Activated CD4-positive, alpha-beta T cell treated with anti-CD3 and anti-CD28 coated beads, Interleukin-2, amount 10 ng/mL, durations not matched to agents 24 days and 14 days (primary cell): Measurements from ENCODE around the gene ACSL1. TPM values are rescaled to one million over a fixed set of nuclear protein-coding genes. Genes with fewer than 3 reads are reported as not detected.
"Not testable (repeated sequence)": the region's sequence is repeated elsewhere in the genome, so short reads cannot be mapped to it uniquely, and the experiment has no call there.

Experiments used
- DNase-seq: peaks from one replicate; pipeline ENCODE4 v3.0.0; 2022
- H3K27ac Mint-ChIP-seq: one replicate; pipeline ENCODE4 v1.8.0; 2022; ENCODE audit warnings: mild to moderate bottlenecking, mixed read lengths
- H3K27me3 Mint-ChIP-seq: one replicate; pipeline ENCODE4 v1.8.0; 2022; ENCODE audit warnings: mixed read lengths
- H3K36me3 Mint-ChIP-seq: one replicate; pipeline ENCODE4 v1.8.0; 2022; ENCODE audit warnings: low read depth, mild to moderate bottlenecking, mixed read lengths
- H3K4me1 Mint-ChIP-seq: one replicate; pipeline ENCODE4 v1.8.0; 2021; ENCODE audit warnings: mixed read lengths
- H3K4me3 Mint-ChIP-seq: one replicate; pipeline ENCODE4 v1.8.0; 2022; ENCODE audit warnings: mild to moderate bottlenecking, moderate library complexity, mixed read lengths
- H3K9me3 Mint-ChIP-seq: one replicate; pipeline ENCODE4 v1.8.0; 2021; ENCODE audit warnings: mixed read lengths
- intact Hi-C: fragments of 100-400 bp; cut with micrococcal nuclease; formaldehyde crosslinking; loops from one replicate; pipeline ENCODE4 v1.15.1; 2023
- total RNA-seq: library from RNA; stranded (reverse); gene quantifications from 2 replicates; pipeline ENCODE4 v1.2.3, GENCODE V29; 2022

ACSL1 gene
- total RNA-seq, 1 donor from 2014 or later, result 41.7 TPM

- H3K27ac Mint-ChIP-seq, result no peak overlapping the region
- intact Hi-C loops, result no loop called here
- H3K9me3 Mint-ChIP-seq, result peaks cover 3% of the 10 kb centered on the region
- H3K27me3 Mint-ChIP-seq, result no peaks in the 10 kb centered on the region
- peaks cover 14% of the 10 kb centered on the region for H3K4me1 Mint-ChIP-seq
- no peak overlapping the region for H3K4me3 Mint-ChIP-seq
- DNase-seq, result no peak
- peaks cover 45% of the 10 kb centered on the region for H3K36me3 Mint-ChIP-seq
Observed at GRCh38 chr4:184782731-184783373, 42.9 kb downstream of the ACSL1 start.

GRCh38 chr4:184779160-184779559 lies 46.6 kb downstream of the ACSL1 start:
- H3K4me3 Mint-ChIP-seq, intact Hi-C loops, DNase-seq, H3K27ac Mint-ChIP-seq, H3K9me3 Mint-ChIP-seq, H3K27me3 Mint-ChIP-seq: not testable (repeated sequence)
- Mint-ChIP-seq H3K36me3 (peaks cover 32% of the 10 kb centered on the region), H3K4me1 (peaks cover 11% of the 10 kb centered on the region)

GRCh38 chr4:184778325-184778724 lies 47.4 kb downstream of the ACSL1 start:
- Mint-ChIP-seq H3K9me3 (peaks cover 3% of the 10 kb centered on the region), H3K36me3 (peaks cover 28% of the 10 kb centered on the region), H3K27ac (no peak overlapping the region), H3K4me1 (peaks cover 8% of the 10 kb centered on the region), H3K27me3 (no peaks in the 10 kb centered on the region), H3K4me3 (no peak overlapping the region)
- intact Hi-C loops, result no loop called here
- no peak for DNase-seq

DNA sequence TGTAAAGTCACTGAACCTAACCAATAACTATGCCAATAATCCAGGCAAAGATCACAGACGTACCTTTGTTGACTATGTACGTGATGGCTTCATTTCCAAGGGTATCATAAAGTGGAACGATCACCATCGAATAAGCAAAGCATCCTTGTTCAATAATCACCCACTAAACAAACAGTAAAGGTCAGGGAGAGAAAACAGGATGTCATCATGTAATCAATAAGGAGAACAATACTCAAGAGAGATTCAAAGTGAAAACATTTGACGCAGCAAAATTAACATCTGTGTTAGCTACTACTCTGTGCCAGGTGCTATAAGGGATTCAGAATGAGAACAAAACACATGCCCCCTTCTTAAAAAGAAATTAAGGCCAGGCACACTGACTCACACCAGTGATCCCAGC lies 48.9 kb downstream of the ACSL1 start:
- no peak for DNase-seq
- intact Hi-C loops, result no loop called here
- H3K36me3 Mint-ChIP-seq, result peaks cover 26% of the 10 kb centered on the region
- H3K27me3 Mint-ChIP-seq, result no peaks in the 10 kb centered on the region
- H3K4me3 Mint-ChIP-seq, result no peak overlapping the region
- H3K9me3 Mint-ChIP-seq, result peaks cover 3% of the 10 kb centered on the region
- H3K4me1 Mint-ChIP-seq, result no peaks in the 10 kb centered on the region
- no peak overlapping the region for H3K27ac Mint-ChIP-seq

DNA sequence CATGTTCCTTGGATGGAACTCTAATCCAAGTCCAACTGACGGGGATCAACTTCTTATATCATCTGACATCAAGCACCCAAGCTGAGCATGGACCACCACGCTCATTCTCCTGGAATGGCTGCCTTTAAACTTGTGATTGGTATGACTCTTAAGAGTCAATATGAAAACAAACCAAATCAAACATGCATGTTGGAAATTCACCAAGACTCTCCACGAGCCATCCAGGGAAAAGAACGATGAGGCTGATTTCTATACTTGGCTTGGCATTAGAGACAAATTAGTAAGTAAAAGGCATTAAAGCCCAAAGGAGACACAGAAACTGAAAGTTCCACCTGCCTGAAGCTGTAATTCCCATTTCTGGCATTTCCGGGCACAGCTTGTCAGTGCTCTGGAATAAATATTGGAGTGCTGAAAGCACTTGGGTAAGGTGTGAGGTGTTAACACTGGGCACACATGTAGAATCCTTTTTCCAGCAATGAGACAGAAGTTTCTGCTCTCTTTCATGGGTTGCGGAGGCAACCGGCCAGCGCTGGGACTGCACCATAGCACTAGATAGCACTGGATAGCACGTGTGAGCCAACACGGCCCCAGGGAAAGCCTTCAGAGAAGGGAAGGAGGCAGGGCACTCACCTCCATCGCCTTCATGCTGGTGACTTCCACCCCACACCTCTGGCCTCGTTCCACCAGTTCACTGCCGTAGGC lies 49.8 kb downstream of the ACSL1 start:
- H3K27me3 Mint-ChIP-seq, result no peaks in the 10 kb centered on the region
- DNase-seq, result no peak
- no peak overlapping the region for H3K4me3 Mint-ChIP-seq
- peaks cover 3% of the 10 kb centered on the region for H3K9me3 Mint-ChIP-seq
- H3K4me1 Mint-ChIP-seq, result no peaks in the 10 kb centered on the region
- intact Hi-C loops, result no loop called here
- H3K27ac Mint-ChIP-seq, result no peak overlapping the region
- peaks cover 27% of the 10 kb centered on the region for H3K36me3 Mint-ChIP-seq

- intact Hi-C loops, result no loop called here
Observed at GRCh38 chr4:184774152-184774551, 51.6 kb downstream of the ACSL1 start.

DNA sequence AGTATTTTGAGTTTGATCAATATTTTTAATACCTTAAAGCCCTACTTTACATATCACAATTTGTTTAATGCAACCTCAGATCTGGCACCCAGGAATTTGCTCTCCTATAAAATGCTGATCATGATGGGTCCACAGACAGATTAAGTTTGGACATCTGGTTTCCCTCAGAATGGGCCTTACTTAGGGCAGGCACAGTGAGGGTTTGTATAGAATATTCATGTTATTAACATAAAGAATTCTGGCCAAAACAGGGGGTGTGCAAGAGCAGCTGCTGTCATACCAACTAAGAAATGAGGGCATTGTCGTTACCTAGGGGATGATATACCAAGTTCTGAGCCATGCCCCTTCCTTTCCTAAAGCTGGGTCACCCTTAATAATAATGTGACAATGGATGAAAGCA lies 54.4 kb downstream of the ACSL1 start:
- Mint-ChIP-seq H3K27me3 (no peaks in the 10 kb centered on the region), H3K36me3 (peaks cover 35% of the 10 kb centered on the region), H3K4me3 (no peak overlapping the region), H3K27ac (no peak overlapping the region), H3K9me3 (no peaks in the 10 kb centered on the region), H3K4me1 (no peaks in the 10 kb centered on the region)
- DNase-seq, result no peak
- intact Hi-C loops, result no loop called here

More at GRCh38 chr4:184774152-184774551, 51.6 kb downstream of the ACSL1 start:
- Mint-ChIP-seq H3K4me1 (no peaks in the 10 kb centered on the region), H3K9me3 (peaks cover under 1% of the 10 kb centered on the region), H3K4me3 (no peak overlapping the region), H3K27ac (no peak overlapping the region), H3K36me3 (peaks cover 23% of the 10 kb centered on the region), H3K27me3 (no peaks in the 10 kb centered on the region)
- no peak for DNase-seq

DNA sequence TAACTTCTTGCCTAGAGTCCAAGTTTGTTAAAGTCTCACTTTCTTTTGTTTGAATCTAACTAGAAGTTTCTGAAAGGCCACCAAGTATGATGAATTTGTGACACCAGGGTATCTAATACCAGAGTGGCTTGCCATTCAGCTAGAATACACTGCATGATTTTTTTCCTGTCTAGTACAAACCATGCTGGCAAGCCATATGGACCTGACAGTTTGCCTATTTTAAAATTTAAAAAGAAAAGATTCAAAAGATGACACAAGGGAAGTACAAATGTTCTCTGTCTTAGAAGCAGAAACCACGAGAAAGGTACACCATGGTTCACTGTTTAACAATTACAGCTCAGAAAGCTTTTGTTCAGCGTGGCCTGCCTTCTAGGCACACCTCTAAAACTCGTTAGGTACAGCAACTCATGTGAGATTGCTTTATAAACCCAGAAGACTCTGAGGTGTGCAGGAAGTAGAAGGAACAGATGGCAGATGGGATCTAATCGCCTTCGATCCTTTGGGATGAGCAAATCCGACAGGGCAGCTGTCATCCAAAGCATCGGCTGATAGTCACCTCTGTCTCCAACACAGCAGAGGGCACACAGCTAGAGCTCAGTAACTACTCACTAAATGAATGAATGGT lies 56.5 kb downstream of the ACSL1 start:
- no peak overlapping the region for H3K27ac Mint-ChIP-seq
- no peak for DNase-seq
- peaks cover 44% of the 10 kb centered on the region for H3K36me3 Mint-ChIP-seq
- no peak overlapping the region for H3K4me3 Mint-ChIP-seq
- H3K27me3 Mint-ChIP-seq, result no peaks in the 10 kb centered on the region
- intact Hi-C loops, result no loop called here
- no peaks in the 10 kb centered on the region for H3K9me3 Mint-ChIP-seq
- no peaks in the 10 kb centered on the region for H3K4me1 Mint-ChIP-seq

- Mint-ChIP-seq H3K4me3 (no peak overlapping the region), H3K9me3 (no peaks in the 10 kb centered on the region), H3K4me1 (peaks cover 2% of the 10 kb centered on the region), H3K27ac (no peak overlapping the region), H3K27me3 (no peaks in the 10 kb centered on the region), H3K36me3 (peaks cover 43% of the 10 kb centered on the region)
- DNase-seq, result no peak
- intact Hi-C loops, result no loop called here
Observed at GRCh38 chr4:184768296-184768695, 57.5 kb downstream of the ACSL1 start.

GRCh38 chr4:184766446-184766845 lies 59.3 kb downstream of the ACSL1 start:
- H3K9me3 Mint-ChIP-seq, result no peaks in the 10 kb centered on the region
- H3K27ac Mint-ChIP-seq, result no peak overlapping the region
- H3K4me1 Mint-ChIP-seq, result peaks cover 16% of the 10 kb centered on the region
- H3K27me3 Mint-ChIP-seq, result no peaks in the 10 kb centered on the region
- peaks cover 46% of the 10 kb centered on the region for H3K36me3 Mint-ChIP-seq
- DNase-seq, result no peak
- H3K4me3 Mint-ChIP-seq, result no peak overlapping the region
- intact Hi-C loops, result no loop called here

DNA sequence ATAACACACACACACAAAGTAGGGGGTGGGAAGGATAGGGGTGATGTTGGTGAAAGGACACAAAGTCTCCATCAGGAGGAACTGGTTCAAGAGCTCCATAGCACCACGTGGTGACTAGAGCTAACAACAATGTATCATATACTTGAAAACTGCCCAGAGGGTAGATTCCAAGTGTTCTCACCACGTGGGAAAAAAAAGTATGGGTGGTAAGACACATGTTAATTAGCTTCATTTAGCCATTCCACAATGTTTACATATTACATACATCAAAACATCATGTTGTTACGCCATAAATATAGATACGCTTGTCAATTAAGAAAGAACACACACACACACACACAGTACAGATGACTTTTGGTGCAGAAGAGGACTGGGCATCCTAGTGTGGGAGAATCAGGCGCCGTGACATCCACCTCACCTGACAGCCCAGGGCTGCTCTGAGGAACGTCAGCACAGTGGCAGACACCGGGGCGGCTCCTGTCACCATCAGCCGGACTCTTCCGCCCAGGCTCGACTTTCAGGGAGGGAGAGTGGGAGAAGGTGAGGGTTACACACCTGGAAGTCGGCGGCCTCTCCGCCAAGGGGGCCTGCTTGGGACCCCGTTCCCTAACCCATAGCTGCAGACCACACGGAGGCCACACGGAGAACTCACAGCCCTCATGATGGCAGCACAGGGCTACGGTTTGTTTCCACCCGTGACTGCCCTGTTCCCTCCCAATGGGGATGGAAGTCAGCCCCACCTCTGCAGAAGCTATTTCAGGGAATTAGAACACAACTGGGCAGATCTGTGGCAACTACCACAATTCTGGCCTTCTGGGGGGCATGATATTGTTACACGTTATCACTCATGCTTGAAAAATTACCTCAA lies 60.1 kb downstream of the ACSL1 start:
- H3K4me1 Mint-ChIP-seq, result peaks cover 17% of the 10 kb centered on the region
- intact Hi-C loops, result no loop called here
- no peaks in the 10 kb centered on the region for H3K27me3 Mint-ChIP-seq
- H3K4me3 Mint-ChIP-seq, result no peak overlapping the region
- H3K36me3 Mint-ChIP-seq, result peaks cover 49% of the 10 kb centered on the region
- no peak for DNase-seq
- H3K9me3 Mint-ChIP-seq, result no peaks in the 10 kb centered on the region
- no peak overlapping the region for H3K27ac Mint-ChIP-seq

DNA sequence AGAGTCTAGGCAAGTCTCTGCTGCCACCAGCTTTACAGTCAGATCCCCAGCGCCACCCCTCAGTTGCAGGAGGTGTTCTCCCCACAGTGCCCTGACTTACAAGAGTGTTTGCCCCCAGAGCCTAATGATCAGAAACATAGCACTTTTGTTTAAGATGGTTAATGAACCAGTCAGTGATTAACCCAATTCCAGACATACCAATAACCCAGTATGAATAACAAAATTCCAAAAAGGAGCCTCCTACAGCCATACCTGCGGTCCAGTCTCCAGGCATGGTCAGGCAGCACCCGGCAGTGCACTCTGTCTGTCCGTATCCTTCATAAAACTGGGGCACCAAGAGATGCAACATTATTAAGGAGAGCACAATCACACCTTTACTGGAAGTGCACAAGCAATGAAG lies 61.2 kb downstream of the ACSL1 start:
- no peak for DNase-seq
- no peak overlapping the region for H3K27ac Mint-ChIP-seq
- intact Hi-C loops, result no loop called here
- H3K27me3 Mint-ChIP-seq, result no peaks in the 10 kb centered on the region
- no peak overlapping the region for H3K4me3 Mint-ChIP-seq
- no peaks in the 10 kb centered on the region for H3K9me3 Mint-ChIP-seq
- H3K4me1 Mint-ChIP-seq, result peaks cover 17% of the 10 kb centered on the region
- peaks cover 56% of the 10 kb centered on the region for H3K36me3 Mint-ChIP-seq

GRCh38 chr4:184763150-184763780 lies 62.5 kb downstream of the ACSL1 start:
- Mint-ChIP-seq H3K27ac (peak overlapping the region; percentile 31), H3K4me3 (no peak overlapping the region), H3K9me3 (peaks cover 6% of the 10 kb centered on the region), H3K36me3 (peaks cover 61% of the 10 kb centered on the region), H3K4me1 (peaks cover 19% of the 10 kb centered on the region), H3K27me3 (no peaks in the 10 kb centered on the region)
- intact Hi-C loops, result loop anchor here (2.0 kb wide), 1 partner anchor 86 kb away; no protein-coding TSS in a partner anchor
- DNase-seq, result no peak
